GM21381 (cell line): ENCODE measurements around the gene SLC12A1.
"Not testable (repeated sequence)": the region's sequence is repeated elsewhere in the genome, so short reads cannot be mapped to it uniquely, and the experiment has no call there.

Experiments used
- ATAC-seq: cut with Tn5 transposase; IDR thresholded peaks from one replicate; pipeline ENCODE4 v1.9.1; 2021; ENCODE audit warnings: mild to moderate bottlenecking, moderate library complexity; ENCODE audit not compliant: unreplicated experiment

The SLC12A1 gene

GRCh38 chr15:48306639-48307038, 100.5 kb downstream of the SLC12A1 start:
- no peak for ATAC-seq

- no peak for ATAC-seq
These were observed 101.5 kb downstream of the SLC12A1 start for GRCh38 chr15:48307586-48307985.

GRCh38 chr15:48309740-48310139, 103.6 kb downstream of the SLC12A1 start:
- ATAC-seq, result no peak

GRCh38 chr15:48313216-48313615, 107.1 kb downstream of the SLC12A1 start:
- ATAC-seq, result no peak

- ATAC-seq, result no peak
These were observed 108.9 kb downstream of the SLC12A1 start for GRCh38 chr15:48315041-48315440.

- no peak for ATAC-seq
These were observed 111.1 kb downstream of the SLC12A1 start for GRCh38 chr15:48317221-48317620.

- no peak for ATAC-seq
These were observed 112.0 kb downstream of the SLC12A1 start for GRCh38 chr15:48318131-48318530.

GRCh38 chr15:48323294-48323693, 117.2 kb downstream of the SLC12A1 start:
- no peak for ATAC-seq

GRCh38 chr15:48324949-48325348, 118.8 kb downstream of the SLC12A1 start:
- no peak for ATAC-seq

GRCh38 chr15:48325400-48325799, 119.3 kb downstream of the SLC12A1 start:
- ATAC-seq, result no peak

GRCh38 chr15:48326180-48326579, 120.1 kb downstream of the SLC12A1 start:
- ATAC-seq, result not testable (repeated sequence)

GRCh38 chr15:48330105-48330785, 124.1 kb downstream of the SLC12A1 start:
- no peak for ATAC-seq

- ATAC-seq, result peak; percentile 85
These were observed 125.0 kb downstream of the SLC12A1 start, which contains the start of gene DUT for GRCh38 chr15:48330855-48331795. DUT (plus strand) TSS chr15:48331429; CDS start chr15:48331516, 87 bp downstream.

GRCh38 chr15:48331796-48332641, 125.9 kb downstream of the SLC12A1 start:
- ATAC-seq, result peak; percentile 51

- ATAC-seq, result no peak
These were observed 126.5 kb downstream of the SLC12A1 start for GRCh38 chr15:48332642-48333034.

GRCh38 chr15:48333540-48333939, 127.4 kb downstream of the SLC12A1 start:
- ATAC-seq, result no peak

- no peak for ATAC-seq
These were observed 128.2 kb downstream of the SLC12A1 start for GRCh38 chr15:48334260-48334659.

GRCh38 chr15:48336940-48337339, 130.8 kb downstream of the SLC12A1 start:
- no peak for ATAC-seq

- ATAC-seq, result no peak
These were observed 131.5 kb downstream of the SLC12A1 start for GRCh38 chr15:48337607-48338006.

- ATAC-seq, result no peak
These were observed 134.0 kb downstream of the SLC12A1 start for GRCh38 chr15:48340111-48340510.

- no peak for ATAC-seq
These were observed 137.8 kb downstream of the SLC12A1 start for GRCh38 chr15:48343865-48344264.
